Measurements from ENCODE around the gene NFKBIL1. TPM values are rescaled to one million over a fixed set of nuclear protein-coding genes. Genes with fewer than 3 reads are reported as not detected.

Gene NFKBIL1
- total RNA-seq, 1 donor from 2014 or later, result 33.2 TPM

- no peak for TF ChIP-seq CTCF (IDR thresholded peaks at IDR 0.05)
- Mint-ChIP-seq H3K9me3 (ENCODE audit: unreplicated experiment) (no peaks in the 10 kb centered on the region), H3K27ac (ENCODE audit: unreplicated experiment) (peak within 1 kb of the TSS; percentile 44), H3K36me3 (ENCODE audit: unreplicated experiment) (peaks cover 30% of the 10 kb centered on the region), H3K4me1 (ENCODE audit: unreplicated experiment) (peaks cover 8% of the 10 kb centered on the region), H3K4me3 (ENCODE audit: unreplicated experiment) (no peak within 1 kb of the TSS), H3K27me3 (ENCODE audit: unreplicated experiment) (no peaks in the 10 kb centered on the region)
- no peak for DNase-seq (ENCODE audit: extremely low spot score, unreplicated experiment)
Observed at GRCh38 chr6:31528821-31529328, 18.5 kb upstream of the NFKBIL1 start, which contains the start of gene MCCD1. Gene MCCD1 (plus strand): TSS chr6:31528962. CDS start chr6:31529015, 53 bp downstream.

GRCh38 chr6:31529329-31530150 lies 17.9 kb upstream of the NFKBIL1 start:
- Mint-ChIP-seq H3K27me3 (ENCODE audit: unreplicated experiment) (no peaks in the 10 kb centered on the region), H3K27ac (ENCODE audit: unreplicated experiment) (peak overlapping the region; percentile 44), H3K4me3 (ENCODE audit: unreplicated experiment) (no peak overlapping the region), H3K9me3 (ENCODE audit: unreplicated experiment) (no peaks in the 10 kb centered on the region), H3K36me3 (ENCODE audit: unreplicated experiment) (peaks cover 36% of the 10 kb centered on the region), H3K4me1 (ENCODE audit: unreplicated experiment) (peaks cover 8% of the 10 kb centered on the region)
- no peak for DNase-seq (ENCODE audit: extremely low spot score, unreplicated experiment)
- no peak for TF ChIP-seq CTCF (IDR thresholded peaks at IDR 0.05)

GRCh38 chr6:31530659-31531058 lies 16.7 kb upstream of the NFKBIL1 start:
- no peak overlapping the region for H3K4me3 Mint-ChIP-seq (ENCODE audit: unreplicated experiment)
- H3K36me3 Mint-ChIP-seq (ENCODE audit: unreplicated experiment), result peaks cover 47% of the 10 kb centered on the region
- TF ChIP-seq CTCF (IDR thresholded peaks at IDR 0.05), result no peak

GRCh38 chr6:31531162-31531561 lies 16.2 kb upstream of the NFKBIL1 start:
- no peak for TF ChIP-seq CTCF (IDR thresholded peaks at IDR 0.05)
- peaks cover 52% of the 10 kb centered on the region for H3K36me3 Mint-ChIP-seq (ENCODE audit: unreplicated experiment)
- no peak overlapping the region for H3K27ac Mint-ChIP-seq (ENCODE audit: unreplicated experiment)
- no peak for DNase-seq (ENCODE audit: extremely low spot score, unreplicated experiment)
- H3K27me3 Mint-ChIP-seq (ENCODE audit: unreplicated experiment), result no peaks in the 10 kb centered on the region
- H3K4me3 Mint-ChIP-seq (ENCODE audit: unreplicated experiment), result no peak overlapping the region
- no peaks in the 10 kb centered on the region for H3K9me3 Mint-ChIP-seq (ENCODE audit: unreplicated experiment)
- H3K4me1 Mint-ChIP-seq (ENCODE audit: unreplicated experiment), result peaks cover 4% of the 10 kb centered on the region

More at GRCh38 chr6:31530659-31531058, 16.7 kb upstream of the NFKBIL1 start:
- H3K27me3 Mint-ChIP-seq (ENCODE audit: unreplicated experiment), result no peaks in the 10 kb centered on the region
- DNase-seq (ENCODE audit: extremely low spot score, unreplicated experiment), result no peak
- H3K4me1 Mint-ChIP-seq (ENCODE audit: unreplicated experiment), result peaks cover 8% of the 10 kb centered on the region
- H3K9me3 Mint-ChIP-seq (ENCODE audit: unreplicated experiment), result no peaks in the 10 kb centered on the region
- H3K27ac Mint-ChIP-seq (ENCODE audit: unreplicated experiment), result no peak overlapping the region
